Testis (tissue), 3 donors: ENCODE measurements around the gene WDR20. TPM values are rescaled to one million over a fixed set of nuclear protein-coding genes. Genes with fewer than 3 reads are reported as not detected.
"Not testable (repeated sequence)": the region's sequence is repeated elsewhere in the genome, so short reads cannot be mapped to it uniquely, and the experiment has no call there.

ENCODE experiments used
- DNase-seq: peaks from one replicate; pipeline ENCODE4 v3.0.0-alpha.2; 2019
- H3K27ac ChIP-seq, 2 donors: fragments of 200-600 bp; sonication (generic); one replicate each; pipeline ENCODE4 v1.5.1; 2019
- H3K27me3 ChIP-seq: fragments of 200-600 bp; sonication (generic); one replicate; pipeline ENCODE4 v1.5.1; 2019
- H3K36me3 ChIP-seq: fragments of 200-600 bp; sonication (generic); one replicate; pipeline ENCODE4 v1.5.1; 2017; ENCODE audit warnings: low read depth; ENCODE audit errors: missing control alignments
- H3K4me1 ChIP-seq: fragments of 200-600 bp; sonication (generic); one replicate; pipeline ENCODE4 v1.5.1; 2019
- H3K4me3 ChIP-seq, 2 donors: fragments of 200-600 bp; sonication (generic); one replicate each; pipeline ENCODE4 v1.5.1; 2017 to 2019
- H3K9me3 ChIP-seq: fragments of 200-600 bp; sonication (generic); one replicate; pipeline ENCODE4 v1.5.1; 2017
- POLR2A ChIP-seq: fragments of 450-650 bp; IDR thresholded peaks from one replicate; pipeline ENCODE4 v1.6.1; 2017; ENCODE audit warnings: antibody characterized with exemption, mild to moderate bottlenecking, moderate library complexity
- WGBS, 2 donors: methylation state at CpG; one replicate each; pipeline ENCODE4 v1.1.5; 2018; 5-methylcytosine and 5-hydroxymethylcytosine counted together
- intact Hi-C: fragments of 100-400 bp; cut with DNase I; formaldehyde crosslinking; loops from one replicate; pipeline ENCODE4 v1.15.1; 2023; ENCODE audit warnings: low total_unique reads
- polyA plus RNA-seq: library from polyadenylated mRNA; stranded (reverse); fragments of 350-450 nt; fragmentation: Illumina TruSeq; extraction: RNeasy Lipid Tissue Mini Kit (QIAGEN cat#74804); gene quantifications from one replicate; pipeline ENCODE4 v1.2.3, GENCODE V29; 2014; ENCODE audit warnings: low read depth, low replicate concordance; ENCODE audit not compliant: insufficient read depth
- total RNA-seq, 2 donors: library from RNA; depleted of rRNA; stranded (reverse); fragments of >200 nt; gene quantifications; one replicate each; pipeline ENCODE4 v1.2.3, GENCODE V29; 2016
- TF ChIP-seq, protein P1 (sequence below), 3 experiments: fragments of 450-650 bp in 2 of 3; fragments of 200-600 bp in 1 of 3; sonication (generic) in 1 of 3; IDR thresholded peaks; one replicate each; pipeline ENCODE4 v1.5.1; 2016 to 2019; ENCODE audit warnings: antibody characterized with exemption in 3 of 3, mild to moderate bottlenecking in 2 of 3, moderate library complexity in 1 of 3

WDR20 gene
- total and polyA plus RNA-seq, 3 donors from 2014 or later, result 46.5 to 69.2 (median 56.4) TPM

DNA sequence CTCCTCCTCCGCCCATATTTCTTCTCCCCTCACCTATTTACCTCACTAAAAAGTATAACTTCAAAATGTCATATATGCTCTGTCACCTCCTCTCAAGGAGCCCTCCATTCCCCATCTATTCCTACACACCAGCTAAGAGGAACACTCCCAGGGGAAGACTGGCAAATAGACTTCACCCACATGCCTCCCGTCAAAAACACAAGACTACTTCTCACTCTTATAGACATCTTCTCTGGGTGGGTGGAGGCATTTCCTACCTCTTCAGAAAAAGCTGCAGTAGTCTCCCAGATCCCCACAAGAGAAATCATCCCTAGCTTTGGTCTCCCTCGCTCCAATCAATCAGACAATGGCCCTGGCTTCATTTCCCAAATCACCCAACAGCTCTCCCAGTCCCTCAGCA lies 99.1 kb downstream of the WDR20 start:
- Histone ChIP-seq H3K27me3 (no peaks in the 10 kb centered on the region), H3K4me1 (peaks cover 7% of the 10 kb centered on the region), H3K36me3 (no peaks in the 10 kb centered on the region), H3K27ac (no peak overlapping the region), H3K4me3 (no peak overlapping the region), H3K9me3 (no peaks in the 10 kb centered on the region)
- intact Hi-C loops, result loop anchor here (5.0 kb wide), 1 partner anchor 74 kb away; no protein-coding TSS in a partner anchor
- DNase-seq, result no peak
- 96 to 98% methylated on average over 3 of the region's 3 CpGs for WGBS, 2 donors
- TF ChIP-seq, protein P1, sequence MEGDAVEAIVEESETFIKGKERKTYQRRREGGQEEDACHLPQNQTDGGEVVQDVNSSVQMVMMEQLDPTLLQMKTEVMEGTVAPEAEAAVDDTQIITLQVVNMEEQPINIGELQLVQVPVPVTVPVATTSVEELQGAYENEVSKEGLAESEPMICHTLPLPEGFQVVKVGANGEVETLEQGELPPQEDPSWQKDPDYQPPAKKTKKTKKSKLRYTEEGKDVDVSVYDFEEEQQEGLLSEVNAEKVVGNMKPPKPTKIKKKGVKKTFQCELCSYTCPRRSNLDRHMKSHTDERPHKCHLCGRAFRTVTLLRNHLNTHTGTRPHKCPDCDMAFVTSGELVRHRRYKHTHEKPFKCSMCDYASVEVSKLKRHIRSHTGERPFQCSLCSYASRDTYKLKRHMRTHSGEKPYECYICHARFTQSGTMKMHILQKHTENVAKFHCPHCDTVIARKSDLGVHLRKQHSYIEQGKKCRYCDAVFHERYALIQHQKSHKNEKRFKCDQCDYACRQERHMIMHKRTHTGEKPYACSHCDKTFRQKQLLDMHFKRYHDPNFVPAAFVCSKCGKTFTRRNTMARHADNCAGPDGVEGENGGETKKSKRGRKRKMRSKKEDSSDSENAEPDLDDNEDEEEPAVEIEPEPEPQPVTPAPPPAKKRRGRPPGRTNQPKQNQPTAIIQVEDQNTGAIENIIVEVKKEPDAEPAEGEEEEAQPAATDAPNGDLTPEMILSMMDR (IDR thresholded peaks at IDR 0.05), result no peak
- TF ChIP-seq POLR2A, result no peak

DNA sequence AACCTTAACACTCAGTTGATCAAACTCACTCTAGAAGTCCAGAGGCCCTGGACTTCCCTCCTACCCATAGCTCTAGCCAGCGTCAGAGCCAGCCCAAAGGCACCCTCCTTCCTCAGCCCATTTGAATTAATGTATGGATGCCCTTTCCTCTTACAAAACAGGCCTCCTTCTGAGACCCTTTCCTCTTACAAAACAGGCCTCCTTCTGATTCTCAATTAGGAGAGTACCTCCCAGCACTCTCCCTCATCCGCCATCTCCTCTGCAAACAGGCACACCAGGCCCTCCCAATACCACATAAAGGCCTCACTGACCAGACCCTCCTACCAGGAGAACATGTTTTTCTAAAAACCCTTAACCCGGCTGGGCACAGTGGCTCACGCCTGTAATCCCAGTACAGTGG lies 99.5 kb downstream of the WDR20 start:
- no peak overlapping the region for H3K4me3 ChIP-seq
- H3K27me3 ChIP-seq, result no peaks in the 10 kb centered on the region
- no peaks in the 10 kb centered on the region for H3K36me3 ChIP-seq
- H3K9me3 ChIP-seq, result no peaks in the 10 kb centered on the region
- DNase-seq, result no peak
- H3K4me1 ChIP-seq, result peaks cover 7% of the 10 kb centered on the region
- 90 to 95% methylated on average over 4 of the region's 4 CpGs for WGBS, 2 donors
- TF ChIP-seq, protein P1 (IDR thresholded peaks at IDR 0.05), result no peak
- no peak for TF ChIP-seq POLR2A
- intact Hi-C loops, result loop anchor here (5.0 kb wide), 1 partner anchor 73 kb away; no protein-coding TSS in a partner anchor
- no peak overlapping the region for H3K27ac ChIP-seq

DNA sequence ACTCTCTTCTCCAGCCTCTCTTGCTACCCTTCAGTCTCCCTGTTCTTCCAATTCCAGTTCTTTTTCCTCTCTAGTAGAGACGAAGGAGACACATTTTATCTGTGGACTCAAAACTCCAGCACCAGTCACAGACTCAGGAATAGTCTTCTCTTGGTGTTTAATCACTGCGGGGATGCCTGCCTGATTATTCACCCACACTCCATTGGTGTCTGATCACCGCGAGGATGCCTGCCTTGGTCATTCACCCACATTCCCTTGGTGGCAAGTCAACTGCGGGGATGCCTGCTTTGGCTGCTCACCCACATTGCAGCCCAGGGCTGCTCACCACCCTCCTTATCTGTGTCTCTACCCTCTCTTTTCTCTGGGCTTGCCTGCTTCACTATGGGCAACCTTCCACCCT lies 100.8 kb downstream of the WDR20 start:
- H3K27me3 ChIP-seq, H3K4me1 ChIP-seq, DNase-seq, H3K9me3 ChIP-seq, H3K27ac ChIP-seq, H3K36me3 ChIP-seq, H3K4me3 ChIP-seq, intact Hi-C loops: not testable (repeated sequence)
- WGBS, 2 donors, result 94 to 97% methylated on average over 5 of the region's 5 CpGs

DNA sequence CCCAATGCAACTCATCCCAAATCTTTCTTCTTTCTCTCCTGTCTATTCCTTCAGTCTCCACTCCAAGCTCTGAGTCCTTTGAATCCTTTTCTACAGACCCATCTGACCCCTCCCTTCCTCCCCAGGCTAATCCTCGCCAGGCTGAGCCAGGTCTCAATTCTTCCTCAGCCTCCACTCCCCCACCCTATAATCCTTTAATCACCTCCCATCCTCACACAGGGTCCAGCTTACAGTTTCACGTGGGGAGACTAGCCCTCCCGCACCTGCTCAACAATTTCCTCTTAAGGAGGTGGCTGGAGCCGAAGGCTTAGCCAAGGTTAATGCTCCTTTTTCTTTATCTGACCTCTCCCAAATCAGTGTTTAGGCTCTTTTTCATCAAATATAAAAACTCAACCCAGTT lies 101.5 kb downstream of the WDR20 start:
- H3K4me3 ChIP-seq, result no peak overlapping the region
- no peaks in the 10 kb centered on the region for H3K4me1 ChIP-seq
- TF ChIP-seq POLR2A, result no peak
- TF ChIP-seq, protein P1 (IDR thresholded peaks at IDR 0.05), result no peak
- WGBS, 2 donors, result 87 to 88% methylated on average over 4 of the region's 4 CpGs
- no peaks in the 10 kb centered on the region for H3K36me3 ChIP-seq
- DNase-seq, result no peak
- H3K9me3 ChIP-seq, result no peaks in the 10 kb centered on the region
- no peaks in the 10 kb centered on the region for H3K27me3 ChIP-seq
- no peak overlapping the region for H3K27ac ChIP-seq
- intact Hi-C loops, result no loop called here

DNA sequence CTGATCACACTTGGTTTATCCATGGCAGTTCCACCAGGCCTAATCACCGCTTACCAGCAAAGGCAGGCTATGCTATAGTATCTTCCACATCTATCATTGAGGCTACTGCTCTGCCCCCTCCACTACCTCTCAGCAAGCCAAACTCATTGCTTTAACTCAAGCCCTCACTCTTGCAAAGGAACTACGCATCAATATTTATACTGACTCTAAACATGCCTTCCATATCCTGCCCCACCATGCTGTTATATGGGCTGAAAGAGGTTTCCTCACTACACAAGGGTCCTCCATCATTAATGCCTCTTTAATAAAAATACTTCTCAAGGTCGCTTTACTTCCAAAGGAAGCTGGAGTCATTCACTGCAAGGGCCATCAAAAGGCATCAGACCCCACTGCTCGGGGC lies 104.1 kb downstream of the WDR20 start:
- H3K9me3 ChIP-seq, H3K4me1 ChIP-seq, H3K4me3 ChIP-seq, H3K27ac ChIP-seq, H3K27me3 ChIP-seq, DNase-seq, intact Hi-C loops, H3K36me3 ChIP-seq: not testable (repeated sequence)
- WGBS, 2 donors, result 94 to 95% methylated on average over 4 of the region's 4 CpGs

DNA sequence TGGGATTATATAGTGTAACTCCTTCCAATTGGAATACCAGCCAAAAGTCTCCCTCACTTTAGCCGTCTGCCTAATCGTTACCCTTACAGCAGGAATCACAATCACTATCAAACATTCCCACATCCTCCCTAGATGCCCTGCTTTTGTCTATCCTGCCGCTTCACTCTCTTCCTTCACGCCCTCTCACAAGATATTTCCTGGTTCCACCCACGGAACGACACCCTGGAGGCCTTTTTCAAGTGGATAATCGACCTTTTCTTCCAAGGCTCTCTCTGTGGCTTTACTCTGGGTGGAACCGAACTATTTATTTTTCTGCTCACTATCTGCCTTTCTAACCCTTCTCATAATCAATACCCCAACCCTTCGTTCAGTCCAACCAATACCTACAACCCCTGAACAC lies 106.4 kb downstream of the WDR20 start:
- TF ChIP-seq, protein P1 (IDR thresholded peaks at IDR 0.05), result no peak
- no peak for TF ChIP-seq POLR2A
- Histone ChIP-seq H3K9me3 (no peaks in the 10 kb centered on the region), H3K27me3 (no peaks in the 10 kb centered on the region), H3K36me3 (no peaks in the 10 kb centered on the region), H3K4me1 (no peaks in the 10 kb centered on the region), H3K27ac (no peak overlapping the region), H3K4me3 (no peak overlapping the region)
- intact Hi-C loops, result no loop called here
- WGBS, 2 donors, result 71 to 79% methylated on average over 9 of the region's 9 CpGs
- no peak for DNase-seq
